ENCODE measurements around the gene TENM3. TPM values are rescaled to one million over a fixed set of nuclear protein-coding genes. Genes with fewer than 3 reads are reported as not detected.

The TENM3 gene
- total and polyA plus RNA-seq, 2 experiments from 2014 or later: 16.1 to 70.9 TPM

DNA sequence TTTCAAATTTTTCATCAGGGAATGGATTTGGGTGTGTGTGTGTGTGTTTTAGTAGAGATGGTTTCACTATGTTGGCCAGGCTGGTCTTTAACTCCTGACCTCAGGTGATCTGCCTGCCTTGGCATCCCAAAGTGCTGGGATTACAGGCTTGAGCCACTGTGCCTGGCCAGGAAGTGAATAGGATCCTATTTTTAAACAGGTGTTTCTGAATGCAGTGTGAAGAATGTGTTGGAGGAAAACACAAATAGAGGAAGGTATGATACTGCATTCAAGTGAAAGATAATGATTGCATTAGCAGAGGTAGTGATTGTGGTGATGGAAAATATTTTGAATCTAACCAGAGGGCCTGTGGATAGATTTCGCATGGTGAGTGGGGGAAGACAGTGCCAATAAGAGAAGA lies 189.6 kb downstream of the TENM3 start:
- no peak overlapping the region for H3K27ac ChIP-seq
- WGBS (ENCODE audit: low lambda C conversion rate, missing lambda C conversion rate): 88% methylated on average over 1 of the region's 1 CpG
- H3K27me3 ChIP-seq: no peaks in the 10 kb centered on the region
- H4K20me1 ChIP-seq (ENCODE audit: insufficient read depth, poor library complexity, severe bottlenecking): no peaks in the 10 kb centered on the region
- no peaks in the 10 kb centered on the region for H3K9me2 ChIP-seq (replicated peaks; ENCODE audit: insufficient read depth)
- H3K4me1 ChIP-seq (ENCODE audit: insufficient read depth): no peaks in the 10 kb centered on the region
- no peak overlapping the region for H2AFZ ChIP-seq
- no peaks in the 10 kb centered on the region for H3K79me2 ChIP-seq
- no peaks in the 10 kb centered on the region for H3K9me3 ChIP-seq (ENCODE audit: low read depth)
- no peaks in the 10 kb centered on the region for H3K36me3 ChIP-seq (replicated peaks; ENCODE audit: insufficient read depth, low read depth)
- H3K4me2 ChIP-seq: no peak overlapping the region
- no peak for TF ChIP-seq EZH2 (IDR thresholded peaks at IDR 0.05; ENCODE audit: borderline replicate concordance)
- TF ChIP-seq, protein P1, sequence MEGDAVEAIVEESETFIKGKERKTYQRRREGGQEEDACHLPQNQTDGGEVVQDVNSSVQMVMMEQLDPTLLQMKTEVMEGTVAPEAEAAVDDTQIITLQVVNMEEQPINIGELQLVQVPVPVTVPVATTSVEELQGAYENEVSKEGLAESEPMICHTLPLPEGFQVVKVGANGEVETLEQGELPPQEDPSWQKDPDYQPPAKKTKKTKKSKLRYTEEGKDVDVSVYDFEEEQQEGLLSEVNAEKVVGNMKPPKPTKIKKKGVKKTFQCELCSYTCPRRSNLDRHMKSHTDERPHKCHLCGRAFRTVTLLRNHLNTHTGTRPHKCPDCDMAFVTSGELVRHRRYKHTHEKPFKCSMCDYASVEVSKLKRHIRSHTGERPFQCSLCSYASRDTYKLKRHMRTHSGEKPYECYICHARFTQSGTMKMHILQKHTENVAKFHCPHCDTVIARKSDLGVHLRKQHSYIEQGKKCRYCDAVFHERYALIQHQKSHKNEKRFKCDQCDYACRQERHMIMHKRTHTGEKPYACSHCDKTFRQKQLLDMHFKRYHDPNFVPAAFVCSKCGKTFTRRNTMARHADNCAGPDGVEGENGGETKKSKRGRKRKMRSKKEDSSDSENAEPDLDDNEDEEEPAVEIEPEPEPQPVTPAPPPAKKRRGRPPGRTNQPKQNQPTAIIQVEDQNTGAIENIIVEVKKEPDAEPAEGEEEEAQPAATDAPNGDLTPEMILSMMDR (IDR thresholded peaks at IDR 0.05; ENCODE audit: poor library complexity): no peak
- no peak for TF ChIP-seq EZH2phosphoT487 (IDR thresholded peaks at IDR 0.05; ENCODE audit: low read depth, severe bottlenecking, unreplicated experiment)
- no peak for DNase-seq (ENCODE audit: low spot score)
- H3K4me3 ChIP-seq: no peak overlapping the region

DNA sequence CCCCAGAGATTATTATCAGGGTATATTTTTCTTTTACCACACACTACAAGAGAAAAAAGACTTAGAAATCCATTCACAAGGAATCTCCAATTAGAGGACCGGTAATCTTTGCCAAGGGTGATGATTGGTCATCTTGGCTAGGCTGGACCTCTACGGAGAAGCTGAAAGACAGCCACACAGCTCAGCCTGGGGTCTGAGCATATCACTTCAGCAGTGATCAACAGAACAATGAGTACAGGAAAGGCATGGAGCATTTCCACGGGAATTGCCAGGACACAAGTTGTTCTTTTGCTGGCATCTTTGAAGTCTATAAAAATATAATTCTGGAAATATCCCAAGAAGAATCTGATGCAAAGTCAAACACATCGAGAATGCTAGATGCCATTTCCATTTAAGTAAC lies 191.5 kb downstream of the TENM3 start:
- Histone ChIP-seq H3K9me2 (replicated peaks; ENCODE audit: insufficient read depth) (no peaks in the 10 kb centered on the region), H2AFZ (no peak overlapping the region), H3K4me1 (ENCODE audit: insufficient read depth) (no peaks in the 10 kb centered on the region), H3K4me2 (no peak overlapping the region), H3K27ac (no peak overlapping the region), H3K27me3 (no peaks in the 10 kb centered on the region), H3K36me3 (replicated peaks; ENCODE audit: insufficient read depth, low read depth) (no peaks in the 10 kb centered on the region), H3K9me3 (ENCODE audit: low read depth) (no peaks in the 10 kb centered on the region), H3K79me2 (no peaks in the 10 kb centered on the region), H4K20me1 (ENCODE audit: insufficient read depth, poor library complexity, severe bottlenecking) (no peaks in the 10 kb centered on the region), H3K4me3 (no peak overlapping the region)
- TF ChIP-seq EZH2 (IDR thresholded peaks at IDR 0.05; ENCODE audit: borderline replicate concordance) (no peak), EZH2phosphoT487 (IDR thresholded peaks at IDR 0.05; ENCODE audit: low read depth, severe bottlenecking, unreplicated experiment) (no peak)
- TF ChIP-seq, protein P1 (IDR thresholded peaks at IDR 0.05; ENCODE audit: poor library complexity): no peak
- no peak for DNase-seq (ENCODE audit: low spot score)
- WGBS (ENCODE audit: low lambda C conversion rate, missing lambda C conversion rate): 78% methylated on average over 4 of the region's 4 CpGs

DNA sequence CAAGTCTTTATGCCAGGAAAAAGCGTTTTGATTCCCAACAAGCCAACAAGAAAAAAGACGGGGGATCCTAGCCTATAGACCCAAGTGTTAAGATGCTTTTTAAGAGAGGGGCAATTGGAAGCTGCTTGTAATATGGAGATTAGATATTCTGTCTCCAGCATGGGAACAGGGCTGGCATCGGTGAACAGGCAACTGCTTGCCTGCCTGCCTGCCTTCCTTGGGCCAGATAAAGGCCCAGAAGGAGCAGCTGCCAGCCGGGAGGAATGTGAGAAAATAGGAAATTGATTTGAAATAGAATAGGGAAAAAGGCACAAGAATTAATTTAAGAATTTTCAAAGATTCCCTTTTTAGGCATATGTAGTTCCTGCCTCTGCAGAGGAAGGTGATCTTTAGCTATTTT lies 192.2 kb downstream of the TENM3 start:
- H3K9me2 ChIP-seq (replicated peaks; ENCODE audit: insufficient read depth): no peaks in the 10 kb centered on the region
- TF ChIP-seq, protein P1 (IDR thresholded peaks at IDR 0.05; ENCODE audit: poor library complexity): no peak
- no peak for TF ChIP-seq EZH2phosphoT487 (IDR thresholded peaks at IDR 0.05; ENCODE audit: low read depth, severe bottlenecking, unreplicated experiment)
- no peak for TF ChIP-seq EZH2 (IDR thresholded peaks at IDR 0.05; ENCODE audit: borderline replicate concordance)
- H2AFZ ChIP-seq: no peak overlapping the region
- 87% methylated on average over 4 of the region's 4 CpGs for WGBS (ENCODE audit: low lambda C conversion rate, missing lambda C conversion rate)
- no peaks in the 10 kb centered on the region for H3K36me3 ChIP-seq (replicated peaks; ENCODE audit: insufficient read depth, low read depth)
- no peaks in the 10 kb centered on the region for H3K9me3 ChIP-seq (ENCODE audit: low read depth)
- H3K27me3 ChIP-seq: no peaks in the 10 kb centered on the region
- H3K4me3 ChIP-seq: no peak overlapping the region
- no peaks in the 10 kb centered on the region for H3K4me1 ChIP-seq (ENCODE audit: insufficient read depth)
- no peak for DNase-seq (ENCODE audit: low spot score)
- H3K27ac ChIP-seq: no peak overlapping the region
- H3K79me2 ChIP-seq: no peaks in the 10 kb centered on the region
- H3K4me2 ChIP-seq: no peak overlapping the region
- H4K20me1 ChIP-seq (ENCODE audit: insufficient read depth, poor library complexity, severe bottlenecking): no peaks in the 10 kb centered on the region

DNA sequence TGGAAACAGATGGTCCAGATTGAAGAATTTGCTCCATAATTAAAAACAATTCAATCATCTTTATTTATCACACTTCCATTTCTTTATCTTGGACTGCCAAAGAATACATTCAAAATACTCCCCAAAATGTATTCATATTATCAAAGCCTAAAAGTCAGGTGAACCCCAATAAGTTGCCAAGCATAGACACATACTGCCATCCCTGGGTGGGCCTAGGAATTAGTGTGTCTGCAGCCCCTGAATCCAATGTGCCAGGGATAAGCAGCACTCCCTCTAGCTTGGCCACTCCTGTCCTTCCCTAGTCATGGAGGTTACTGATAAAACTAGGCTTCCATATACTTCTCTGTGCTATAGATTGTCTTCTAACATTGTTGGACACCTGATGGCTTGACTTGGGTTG lies 199.9 kb downstream of the TENM3 start:
- H3K4me3 ChIP-seq: no peak overlapping the region
- TF ChIP-seq EZH2phosphoT487 (IDR thresholded peaks at IDR 0.05; ENCODE audit: low read depth, severe bottlenecking, unreplicated experiment): no peak
- TF ChIP-seq, protein P1 (IDR thresholded peaks at IDR 0.05; ENCODE audit: poor library complexity): no peak
- TF ChIP-seq EZH2 (IDR thresholded peaks at IDR 0.05; ENCODE audit: borderline replicate concordance): no peak
- H2AFZ ChIP-seq: no peak overlapping the region

More for the DNA sequence above, 199.9 kb downstream of the TENM3 start:
- Histone ChIP-seq H3K4me1 (ENCODE audit: insufficient read depth) (no peaks in the 10 kb centered on the region), H3K27ac (no peak overlapping the region), H3K9me3 (ENCODE audit: low read depth) (no peaks in the 10 kb centered on the region), H3K9me2 (replicated peaks; ENCODE audit: insufficient read depth) (no peaks in the 10 kb centered on the region), H3K4me2 (no peak overlapping the region), H4K20me1 (ENCODE audit: insufficient read depth, poor library complexity, severe bottlenecking) (no peaks in the 10 kb centered on the region), H3K27me3 (no peaks in the 10 kb centered on the region), H3K79me2 (no peaks in the 10 kb centered on the region), H3K36me3 (replicated peaks; ENCODE audit: insufficient read depth, low read depth) (no peaks in the 10 kb centered on the region)
- no peak for DNase-seq (ENCODE audit: low spot score)

Measured in hepatocyte (in vitro differentiated cells).